Mesodermal cell (in vitro differentiated cells): Measurements from ENCODE around the gene FREM1.
A peak's percentile ranks its signal among the peaks of the same experiment; 100 is the strongest.

Source experiments
- H3K27ac ChIP-seq: 2 replicates; pipeline ENCODE4 v1.7.0; 2013; ENCODE audit warnings: mild to moderate bottlenecking, low read depth, low read length, moderate library complexity; ENCODE audit not compliant: severe bottlenecking
- H3K36me3 ChIP-seq: 2 replicates; pipeline ENCODE4 v1.7.1; 2013; ENCODE audit warnings: mild to moderate bottlenecking, low read length, moderate library complexity; ENCODE audit not compliant: control insufficient read depth, insufficient read depth
- H3K4me1 ChIP-seq: one replicate; pipeline ENCODE4 v1.7.1; 2013; ENCODE audit warnings: mild to moderate bottlenecking, low read length; ENCODE audit not compliant: insufficient read depth, control insufficient read depth, poor library complexity, severe bottlenecking
- H3K4me3 ChIP-seq: 2 replicates; pipeline ENCODE4 v1.7.0; 2013; ENCODE audit warnings: low read length, control low read depth, mild to moderate bottlenecking; ENCODE audit not compliant: insufficient read depth, poor library complexity, severe bottlenecking; ENCODE audit errors: extremely low read depth
- H3K9me3 ChIP-seq: 2 replicates; pipeline ENCODE4 v1.7.1; 2013; ENCODE audit warnings: mild to moderate bottlenecking, low read length, moderate library complexity; ENCODE audit not compliant: control insufficient read depth
- WGBS, 2 experiments: methylation state at CpG; one replicate each; pipeline ENCODE4 v1.1.5; 2013; ENCODE audit warnings: missing lambda C conversion rate in 2 of 2; ENCODE audit not compliant: insufficient coverage in 2 of 2; 5-methylcytosine and 5-hydroxymethylcytosine counted together

FREM1 gene

DNA sequence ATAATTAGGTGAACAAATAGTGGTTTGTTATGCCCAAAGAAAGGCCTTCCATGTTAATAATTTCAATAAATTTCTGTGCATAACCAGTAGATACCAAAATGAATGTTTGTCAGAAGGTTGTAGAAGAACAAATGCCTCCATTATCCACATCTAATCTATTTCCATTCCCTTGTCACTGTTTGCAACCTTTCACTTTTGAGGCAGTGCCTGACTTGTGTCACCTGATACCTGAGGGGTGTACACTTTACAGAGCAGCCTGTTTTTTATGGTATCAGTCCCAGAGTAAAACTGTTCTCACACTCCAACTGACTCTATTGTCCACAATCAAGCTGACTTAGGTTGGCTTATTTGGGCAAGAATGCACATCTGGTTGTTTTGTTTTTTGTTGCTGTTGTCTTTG, 40.1 kb downstream of the FREM1 start:
- no peak overlapping the region for H3K27ac ChIP-seq
- no peak overlapping the region for H3K4me3 ChIP-seq
- H3K9me3 ChIP-seq, result no peaks in the 10 kb centered on the region
- no peaks in the 10 kb centered on the region for H3K36me3 ChIP-seq
- H3K4me1 ChIP-seq, result no peaks in the 10 kb centered on the region

DNA sequence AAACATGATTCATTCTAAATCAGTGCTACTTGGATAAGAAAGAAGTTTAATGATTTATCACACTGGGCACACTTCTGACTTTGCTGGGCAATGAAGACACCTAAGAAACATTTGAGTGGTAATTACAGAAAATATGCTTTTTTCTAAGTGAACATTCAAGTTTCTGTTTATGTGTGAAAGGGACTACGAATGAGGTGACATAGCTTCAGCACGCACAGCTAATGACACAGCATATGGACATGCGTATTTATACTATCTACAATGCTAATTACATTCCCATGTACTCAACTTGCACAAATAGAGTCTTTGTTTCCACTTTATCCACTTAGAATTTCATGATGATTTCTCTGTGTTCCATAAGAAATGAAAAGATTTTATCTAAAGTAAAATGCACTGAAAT, 40.6 kb downstream of the FREM1 start:
- no peaks in the 10 kb centered on the region for H3K36me3 ChIP-seq
- H3K4me1 ChIP-seq, result no peaks in the 10 kb centered on the region
- no peak overlapping the region for H3K4me3 ChIP-seq
- no peaks in the 10 kb centered on the region for H3K9me3 ChIP-seq
- 100% methylated on average over 3 of the region's 3 CpGs; no CpG with 5 or more reads in 1 of the 2 experiments for WGBS, 2 experiments
- H3K27ac ChIP-seq, result peak overlapping the region; percentile 74

DNA sequence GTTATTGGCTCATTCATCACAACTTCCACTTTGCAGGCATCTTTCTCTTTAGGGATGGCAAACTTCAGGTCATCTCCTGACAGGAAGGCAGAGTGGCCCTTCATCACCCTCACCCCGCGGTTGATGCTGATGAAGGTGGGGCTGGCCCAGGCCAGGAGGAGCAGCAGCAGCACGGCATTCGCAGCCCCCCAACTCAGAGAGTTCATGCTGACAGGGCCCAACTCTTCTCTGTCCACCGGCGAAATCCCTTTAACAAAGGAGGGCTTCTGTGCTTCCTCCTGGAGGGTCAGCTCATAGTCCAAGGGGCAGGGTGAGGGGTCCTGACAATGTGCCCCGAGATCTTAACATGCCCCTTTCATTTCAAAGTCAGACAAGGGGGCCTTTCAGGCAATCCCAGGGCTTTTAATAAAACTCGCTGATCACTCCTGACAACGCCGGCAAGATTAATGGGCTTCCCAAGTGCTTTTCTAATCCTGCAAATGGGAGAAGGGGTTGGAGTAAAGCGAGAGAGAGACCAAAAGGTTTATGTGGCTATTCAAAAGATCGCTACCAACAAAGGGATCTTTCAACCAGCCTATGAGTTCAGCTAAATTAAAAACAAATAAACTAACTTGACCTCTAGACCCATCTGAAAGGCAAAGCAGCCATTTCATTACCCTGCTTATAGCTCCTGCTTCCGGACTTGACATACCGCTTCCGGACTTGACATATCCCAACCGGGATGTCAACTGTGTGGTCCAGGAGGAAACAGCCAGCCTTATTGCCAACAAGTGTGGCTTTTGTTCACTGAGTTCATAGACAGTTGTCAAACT, 41.2 kb downstream of the FREM1 start:
- Histone ChIP-seq H3K27ac (peak overlapping the region; percentile 74), H3K36me3 (no peaks in the 10 kb centered on the region), H3K4me1 (no peaks in the 10 kb centered on the region), H3K9me3 (no peaks in the 10 kb centered on the region), H3K4me3 (peak overlapping the region; percentile 0)
- WGBS, 2 experiments, result 83 to 91% methylated on average over 12 of the region's 16 CpGs

DNA sequence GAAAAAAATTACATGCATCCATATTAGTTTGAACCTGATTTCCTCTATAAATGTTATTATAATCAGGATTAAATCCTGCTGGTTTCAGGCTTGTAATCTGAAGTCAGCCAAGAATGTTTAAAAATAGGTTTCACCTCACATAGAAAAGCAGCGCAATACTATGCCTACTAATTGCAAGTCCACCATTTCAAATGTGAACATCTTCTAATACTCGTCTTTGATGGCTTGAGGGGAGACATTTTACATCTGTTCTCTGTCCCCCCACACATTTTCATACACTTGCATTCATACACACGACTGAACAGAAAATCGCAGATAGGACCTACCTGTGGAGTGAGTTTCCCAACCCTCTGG, 41.8 kb downstream of the FREM1 start:
- 87 to 96% methylated on average over 4 of the region's 4 CpGs for WGBS, 2 experiments
- peak overlapping the region; percentile 74 for H3K27ac ChIP-seq

DNA sequence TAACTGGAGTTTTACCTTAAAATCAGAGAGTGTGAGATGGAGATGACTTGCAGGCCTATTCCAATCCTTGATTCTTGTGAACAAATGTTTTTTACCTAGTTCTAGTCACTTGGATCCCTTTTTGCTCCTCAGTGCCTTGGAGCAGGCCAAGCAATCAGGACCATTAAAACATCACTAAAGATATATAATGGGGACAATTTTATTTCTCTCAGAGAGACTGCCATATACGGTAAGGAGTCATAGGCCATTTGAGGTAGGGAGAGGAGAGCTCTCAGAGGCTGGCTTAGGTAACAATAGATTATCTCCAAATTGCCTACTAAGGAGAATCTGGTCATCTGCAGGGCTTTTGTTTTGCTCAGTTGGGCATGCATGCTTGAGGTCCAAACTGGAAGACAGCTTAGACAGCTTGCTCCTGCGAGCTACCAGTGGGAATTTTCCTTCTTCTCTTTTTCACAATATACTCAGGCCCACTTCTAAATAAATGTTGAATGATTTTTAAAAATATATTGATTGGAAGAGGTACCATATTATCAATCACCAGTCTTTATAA, 44.0 kb downstream of the FREM1 start:
- 100% methylated on average over 1 of the region's 2 CpGs for WGBS, 2 experiments
- Histone ChIP-seq H3K4me3 (no peak overlapping the region), H3K27ac (no peak overlapping the region), H3K36me3 (no peaks in the 10 kb centered on the region), H3K9me3 (no peaks in the 10 kb centered on the region), H3K4me1 (no peaks in the 10 kb centered on the region)

More for the DNA sequence above, 41.8 kb downstream of the FREM1 start:
- no peaks in the 10 kb centered on the region for H3K9me3 ChIP-seq
- H3K36me3 ChIP-seq, result no peaks in the 10 kb centered on the region
- H3K4me3 ChIP-seq, result peak overlapping the region; percentile 0
- H3K4me1 ChIP-seq, result no peaks in the 10 kb centered on the region

DNA sequence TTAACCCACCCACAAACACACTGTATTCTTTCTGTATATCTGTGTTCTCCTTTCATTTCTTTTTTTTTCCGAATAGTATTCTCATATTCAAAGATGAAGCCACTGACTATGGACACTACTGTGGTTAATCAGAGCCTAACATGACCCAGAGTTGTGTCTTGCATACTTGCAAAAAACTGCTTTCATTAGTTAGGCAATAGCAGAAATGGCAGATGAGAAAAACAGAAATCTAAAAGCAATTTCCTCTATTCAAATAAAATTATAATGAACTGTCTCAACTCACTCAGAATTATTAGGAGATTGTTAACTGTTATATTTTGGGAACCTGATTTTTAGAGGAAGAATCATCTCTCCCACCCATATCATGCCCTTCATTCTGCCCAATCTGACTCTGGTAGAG, 45.9 kb downstream of the FREM1 start:
- H3K27ac ChIP-seq, result no peak overlapping the region
- WGBS, 2 experiments, result 100% methylated on average over 1 of the region's 1 CpG; no CpG with 5 or more reads in 1 of the 2 experiments
- H3K36me3 ChIP-seq, result no peaks in the 10 kb centered on the region
- H3K4me3 ChIP-seq, result no peak overlapping the region
- H3K4me1 ChIP-seq, result no peaks in the 10 kb centered on the region
- no peaks in the 10 kb centered on the region for H3K9me3 ChIP-seq

DNA sequence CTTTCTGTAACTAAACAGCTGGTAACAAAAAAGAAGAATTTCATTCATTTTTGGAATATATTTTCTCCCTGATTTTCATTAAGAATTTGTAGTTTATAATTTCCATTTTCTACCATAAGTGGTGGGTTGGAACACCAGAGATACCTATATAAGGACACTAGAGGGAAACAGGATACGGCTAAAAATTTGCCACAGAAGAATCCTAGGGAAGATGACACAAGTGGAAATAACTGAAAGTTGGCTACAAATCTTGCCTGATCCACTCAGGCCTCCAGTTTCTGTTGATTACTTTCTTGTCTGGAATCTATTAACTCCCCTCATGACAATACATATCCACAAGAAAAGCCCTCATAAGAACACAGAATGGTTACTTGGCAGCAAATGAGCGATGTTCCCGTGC, 46.8 kb downstream of the FREM1 start:
- Histone ChIP-seq H3K4me1 (no peaks in the 10 kb centered on the region), H3K4me3 (no peak overlapping the region), H3K36me3 (no peaks in the 10 kb centered on the region), H3K27ac (no peak overlapping the region), H3K9me3 (no peaks in the 10 kb centered on the region)
- 94 to 100% methylated on average over 2 of the region's 3 CpGs for WGBS, 2 experiments

DNA sequence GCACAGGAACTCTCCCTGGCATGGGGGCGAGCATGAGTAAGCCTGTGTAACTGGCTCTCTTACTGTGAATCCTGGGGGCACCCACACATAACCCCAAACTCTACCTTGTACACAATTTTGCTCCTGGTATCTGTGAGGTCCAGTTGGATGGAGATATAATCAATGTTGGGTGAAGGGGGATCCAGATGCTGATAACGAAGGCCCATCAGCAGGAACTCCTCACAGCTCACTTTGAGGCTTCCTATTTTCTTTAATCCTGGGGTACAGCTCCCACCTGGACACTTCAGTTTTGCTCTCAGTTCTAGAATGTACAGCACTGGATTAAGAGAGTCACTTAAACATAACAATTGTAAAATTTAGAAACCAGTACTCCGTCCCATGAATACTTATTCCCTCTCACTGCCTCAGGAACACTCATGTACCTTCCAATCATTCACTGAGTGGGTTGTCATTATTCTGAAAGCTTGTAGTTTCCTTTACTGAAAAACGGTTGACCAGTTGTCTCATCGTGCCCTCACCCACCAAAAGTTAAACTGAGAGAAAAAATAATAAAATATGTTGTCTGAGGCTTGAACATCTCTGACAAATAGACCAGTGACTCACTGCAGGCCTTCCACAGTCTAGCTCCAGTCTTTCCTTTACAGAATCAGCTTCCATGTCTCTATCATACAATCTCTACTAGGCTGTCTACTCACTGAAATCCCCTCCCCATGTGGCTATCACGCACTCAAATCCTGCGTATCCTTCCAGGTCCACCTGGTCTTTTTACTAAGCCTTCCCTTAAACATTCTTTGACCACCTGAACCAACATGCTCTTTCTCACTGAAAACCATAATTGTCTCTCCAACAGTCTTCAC, 52.6 kb downstream of the FREM1 start:
- Histone ChIP-seq H3K36me3 (no peaks in the 10 kb centered on the region), H3K4me3 (no peak overlapping the region), H3K27ac (no peak overlapping the region), H3K4me1 (no peaks in the 10 kb centered on the region), H3K9me3 (no peaks in the 10 kb centered on the region)
- 90 to 95% methylated on average over 3 of the region's 7 CpGs for WGBS, 2 experiments

DNA sequence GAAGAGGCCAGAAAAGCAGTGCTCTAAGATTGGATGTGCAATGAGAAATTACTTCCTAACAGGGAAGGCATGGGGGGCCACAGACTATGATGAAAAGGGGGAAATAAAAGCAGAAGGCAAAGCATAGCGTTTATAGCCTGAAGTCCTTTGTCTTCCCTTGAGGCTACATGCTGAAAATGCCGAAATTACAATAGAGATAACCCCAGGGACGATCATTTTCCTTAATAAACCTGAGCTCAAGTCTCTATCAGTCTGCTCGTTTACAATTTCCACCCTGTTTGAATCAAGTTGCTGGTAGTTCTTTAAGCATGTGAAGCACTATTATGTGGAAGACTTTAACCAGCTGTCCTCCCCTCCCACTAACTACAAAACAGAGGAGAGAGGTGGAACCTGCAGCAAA, 60.4 kb downstream of the FREM1 start:
- no peak overlapping the region for H3K4me3 ChIP-seq
- WGBS, 2 experiments, result 70 to 87% methylated on average over 2 of the region's 4 CpGs
- H3K9me3 ChIP-seq, result no peaks in the 10 kb centered on the region
- H3K27ac ChIP-seq, result no peak overlapping the region
- no peaks in the 10 kb centered on the region for H3K36me3 ChIP-seq
- H3K4me1 ChIP-seq, result no peaks in the 10 kb centered on the region

DNA sequence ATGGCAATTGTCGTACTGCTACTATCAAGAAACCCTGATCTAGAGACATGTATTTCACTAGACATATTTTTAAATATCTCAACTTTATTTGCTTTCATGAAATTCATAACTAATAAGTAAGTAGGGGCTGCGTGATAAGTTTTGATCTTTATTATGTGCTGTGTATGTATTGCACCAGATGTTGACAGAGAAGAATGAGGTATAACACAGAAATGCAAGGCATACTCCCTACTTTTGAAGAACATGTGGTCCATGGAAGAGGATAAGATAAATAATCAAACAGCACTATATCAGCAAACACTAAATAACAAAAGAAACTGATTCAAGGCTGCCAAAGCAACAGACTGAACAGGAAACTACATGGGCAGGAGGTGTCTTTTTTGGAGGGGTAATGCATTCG, 60.9 kb downstream of the FREM1 start:
- no peak overlapping the region for H3K27ac ChIP-seq
- no peaks in the 10 kb centered on the region for H3K4me1 ChIP-seq
- H3K9me3 ChIP-seq, result no peaks in the 10 kb centered on the region
- no peak overlapping the region for H3K4me3 ChIP-seq
- H3K36me3 ChIP-seq, result no peaks in the 10 kb centered on the region
- WGBS, 2 experiments, result 83 to 100% methylated on average over 1 of the region's 3 CpGs
